ENCODE data around the gene CHSY3.

The CHSY3 gene

GRCh38 chr5:129930221-129930620 is 26.0 kb downstream of the CHSY3 start:
- Histone ChIP-seq H3K4me3 (ENCODE audit: low read depth, low read length) (no peak overlapping the region), H3K9me3 (ENCODE audit: control insufficient read depth, insufficient read depth, low read depth, low read length) (no peaks in the 10 kb centered on the region), H3K36me3 (ENCODE audit: control insufficient read depth in 2 of 2, insufficient read depth in 1 of 2, low read length in 2 of 2) (no peaks in the 10 kb centered on the region), H3K27ac (ENCODE audit: extremely low read depth, low read depth, low read length) (no peak overlapping the region), H3K4me1 (ENCODE audit: control insufficient read depth, insufficient read depth, low read length) (peaks cover 4% of the 10 kb centered on the region)
- TF ChIP-seq HIC1 (tag by site-specific recombination; IDR thresholded peaks at IDR 0.05), result no peak
- no peak for TF ChIP-seq ZBTB17 (tag by site-specific recombination; IDR thresholded peaks at IDR 0.05)
- TF ChIP-seq ZNF621 (tag by site-specific recombination; IDR thresholded peaks at IDR 0.05), result no peak
- no peak for TF ChIP-seq ZNF169 (tag by site-specific recombination; IDR thresholded peaks at IDR 0.05)
- TF ChIP-seq ZNF473 (tag by site-specific recombination; IDR thresholded peaks at IDR 0.05), result no peak
- no peak for TF ChIP-seq ZNF121 (tag by site-specific recombination; IDR thresholded peaks at IDR 0.05)
- no peak for TF ChIP-seq ZNF645 (tag by site-specific recombination; IDR thresholded peaks at IDR 0.05)
- no peak for TF ChIP-seq ZNF571 (tag by site-specific recombination; IDR thresholded peaks at IDR 0.05)
- no peak for TF ChIP-seq ZNF777 (tag by site-specific recombination; IDR thresholded peaks at IDR 0.05; ENCODE audit: borderline replicate concordance)
- TF ChIP-seq ZNF239 (tag by site-specific recombination; IDR thresholded peaks at IDR 0.05), result no peak
- no peak for TF ChIP-seq ZNF26 (tag by site-specific recombination; IDR thresholded peaks at IDR 0.05)
- TF ChIP-seq ZNF544 (tag by site-specific recombination; IDR thresholded peaks at IDR 0.05), result no peak
- TF ChIP-seq OSR2 (tag by site-specific recombination; IDR thresholded peaks at IDR 0.05), result no peak
- TF ChIP-seq PBX3 (CRISPR knock-in tag; IDR thresholded peaks at IDR 0.05), result no peak
- no peak for TF ChIP-seq ZFHX2 (tag by site-specific recombination; conservative IDR thresholded peaks at IDR 0.05)
- no peak for TF ChIP-seq PRDM2 (tag by site-specific recombination; IDR thresholded peaks at IDR 0.05; ENCODE audit: borderline replicate concordance)
- no peak for TF ChIP-seq ZNF707 (tag by site-specific recombination; IDR thresholded peaks at IDR 0.05)
- TF ChIP-seq ZNF830 (tag by site-specific recombination; IDR thresholded peaks at IDR 0.05; ENCODE audit: low read depth), result no peak
- ChIA-PET POLR2A (no interaction called here), CTCF (interaction anchor here (0.7 kb wide), 1 partner anchor 487 kb away, joined by 3 read pairs; no protein-coding TSS in a partner anchor)

Data from HEK293 (cell line).